Pancreas (tissue), 10 donors: ENCODE measurements around the gene CCDC85B. TPM values are rescaled to one million over a fixed set of nuclear protein-coding genes. Genes with fewer than 3 reads are reported as not detected.

Experiments used
- ATAC-seq, 4 donors: fragments of 200-7000 bp; cut with Tn5 transposase; one replicate each; pipeline versions ENCODE4 v1.8.0 to v1.9.1; 2020; ENCODE audit warnings: mild to moderate bottlenecking in 4 of 4, moderate library complexity in 4 of 4
- DNase-seq, 6 donors: peaks; one replicate each; pipeline ENCODE4 v3.0.0-alpha.2; 2020
- FAIRE-seq: peaks from 2 replicates; lab custom pipeline; 2012; peaks lifted over from hg19 to GRCh38; lab: Jason Lieb, UNC
- H3K27ac ChIP-seq, 4 donors: fragments of 200-600 bp; sonication (generic); 1 replicate in 3 of 4; 2 replicates in 1 of 4; pipeline versions ENCODE4 v1.5.0 to v1.8.0; 2020
- H3K27me3 ChIP-seq, 4 donors: fragments of 200-600 bp; one replicate each; pipeline ENCODE4 v1.8.0; 2021
- H3K36me3 ChIP-seq, 3 donors: fragments of 200-600 bp; sonication (generic) in 1 of 3; one replicate each; pipeline versions ENCODE4 v1.5.0 to v1.8.0; 2020 to 2021
- H3K4me1 ChIP-seq, 3 donors: fragments of 200-600 bp; one replicate each; pipeline ENCODE4 v1.8.0; 2021
- H3K4me3 ChIP-seq, 4 donors: fragments of 200-600 bp; sonication (generic) in 2 of 4; one replicate each; pipeline versions ENCODE4 v1.5.0 to v1.8.0; 2020 to 2021
- H3K9me3 ChIP-seq, 4 donors: fragments of 200-600 bp; one replicate each; pipeline ENCODE4 v1.8.0; 2021
- WGBS, 2 donors: extraction: QIAGEN DNeasy Blood & Tissue Kit; methylation state at CpG; one replicate each; pipeline ENCODE4 v1.1.7; 2013; 5-methylcytosine and 5-hydroxymethylcytosine counted together
- intact Hi-C, 3 donors: fragments of 100-400 bp; cut with DNase I; formaldehyde crosslinking; loops; one replicate each; pipeline versions ENCODE4 v1.11.1 to v1.14.2; 2022
- polyA plus RNA-seq, 2 donors: library from polyadenylated mRNA; stranded (reverse); fragments of 200-250 nt; gene quantifications; one replicate each; pipeline ENCODE4 v1.2.3, GENCODE V29; 2013
- total RNA-seq, 6 donors: library from RNA; stranded (reverse); fragmentation: NEBNext Ultra II Directional in 4 of 6; extraction: Animal tissue kit (Norgen Biotek cat#: 25700) in 4 of 6; gene quantifications; one replicate each; pipeline versions ENCODE4 v1.2.1 to v1.2.4, GENCODE V29; 2021 to 2023
- TF ChIP-seq, protein P1 (sequence below), 4 donors: fragments of 200-600 bp; sonication (generic) in 3 of 4; IDR thresholded peaks; one replicate each; pipeline versions ENCODE4 v1.5.0 to v1.8.0; 2021; ENCODE audit warnings: antibody characterized with exemption in 4 of 4
- donor health status: healthy with polysubstance abuse.
- donor health status: DM: no; HTN: no; CAD: no; lungs with moderate emphysema.
- donor health status: DM: no; HTN: no; CAD: no.
- donor health status: control.
- donor health status: control.
- donor health status: Bipolar disorder and iron deficiency.
- donor health status: DM: yes; HTN: yes; CAD: no.
- donor health status: DM: no; HTN: no; CAD: no.
- donor health status: DM: no; HTN: no; CAD: no.
- donor health status: DM: yes; HTN: yes; CAD: no.

The CCDC85B gene
- total and polyA plus RNA-seq, 8 donors, result 7.7 to 22.4 (median 11.3) TPM

GRCh38 chr11:65911682-65912568 is 21.5 kb downstream of the CCDC85B start:
- FAIRE-seq (no peak), ATAC-seq (peak in 3 of 4 donors; percentile 7 to 44 (median 37)), DNase-seq (no peak)
- no peaks in the 10 kb centered on the region for H3K36me3 ChIP-seq
- 17% methylated on average over 14 of the region's 14 CpGs for WGBS, 2 donors
- H3K27ac ChIP-seq, result no peak overlapping the region
- no peaks in the 10 kb centered on the region for H3K27me3 ChIP-seq
- no peaks in the 10 kb centered on the region for H3K9me3 ChIP-seq
- H3K4me1 ChIP-seq, result peaks cover 0 to 8% (median 0%) of the 10 kb centered on the region in 3 donors
- intact Hi-C loops, result no loop called here
- TF ChIP-seq, protein P1, sequence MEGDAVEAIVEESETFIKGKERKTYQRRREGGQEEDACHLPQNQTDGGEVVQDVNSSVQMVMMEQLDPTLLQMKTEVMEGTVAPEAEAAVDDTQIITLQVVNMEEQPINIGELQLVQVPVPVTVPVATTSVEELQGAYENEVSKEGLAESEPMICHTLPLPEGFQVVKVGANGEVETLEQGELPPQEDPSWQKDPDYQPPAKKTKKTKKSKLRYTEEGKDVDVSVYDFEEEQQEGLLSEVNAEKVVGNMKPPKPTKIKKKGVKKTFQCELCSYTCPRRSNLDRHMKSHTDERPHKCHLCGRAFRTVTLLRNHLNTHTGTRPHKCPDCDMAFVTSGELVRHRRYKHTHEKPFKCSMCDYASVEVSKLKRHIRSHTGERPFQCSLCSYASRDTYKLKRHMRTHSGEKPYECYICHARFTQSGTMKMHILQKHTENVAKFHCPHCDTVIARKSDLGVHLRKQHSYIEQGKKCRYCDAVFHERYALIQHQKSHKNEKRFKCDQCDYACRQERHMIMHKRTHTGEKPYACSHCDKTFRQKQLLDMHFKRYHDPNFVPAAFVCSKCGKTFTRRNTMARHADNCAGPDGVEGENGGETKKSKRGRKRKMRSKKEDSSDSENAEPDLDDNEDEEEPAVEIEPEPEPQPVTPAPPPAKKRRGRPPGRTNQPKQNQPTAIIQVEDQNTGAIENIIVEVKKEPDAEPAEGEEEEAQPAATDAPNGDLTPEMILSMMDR (IDR thresholded peaks at IDR 0.05), result no peak
- H3K4me3 ChIP-seq, result no peak overlapping the region

DNA sequence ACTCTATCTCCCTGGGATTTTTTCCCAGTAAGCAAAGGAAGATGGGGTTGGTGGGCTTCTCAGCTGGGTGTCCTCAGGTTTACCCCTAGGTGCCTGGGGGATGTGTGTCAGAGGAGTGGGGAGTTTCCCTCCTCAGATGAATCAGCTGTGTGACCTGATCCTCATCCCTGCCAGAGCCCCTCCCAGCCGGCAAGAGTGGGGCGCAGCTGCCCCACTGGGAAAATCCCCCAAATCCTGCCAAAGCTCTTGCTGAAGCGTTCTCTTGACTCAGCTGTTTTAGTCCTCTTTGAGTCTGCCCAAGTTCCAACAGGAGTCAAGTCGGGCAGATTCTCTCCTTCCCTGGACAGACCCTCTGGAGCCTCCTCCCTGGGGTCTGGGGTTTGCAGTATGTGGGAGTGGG is 22.4 kb downstream of the CCDC85B start:
- ATAC-seq, result no peak
- no peak for FAIRE-seq
- peaks cover 0 to 16% (median 5%) of the 10 kb centered on the region in 3 donors for H3K4me1 ChIP-seq
- intact Hi-C loops, result no loop called here
- DNase-seq, result no peak
- no peaks in the 10 kb centered on the region for H3K9me3 ChIP-seq
- H3K27me3 ChIP-seq, result no peaks in the 10 kb centered on the region
- TF ChIP-seq, protein P1 (IDR thresholded peaks at IDR 0.05), result no peak
- 52 to 58% methylated on average over 4 of the region's 4 CpGs for WGBS, 2 donors
- H3K27ac ChIP-seq, result no peak overlapping the region
- no peaks in the 10 kb centered on the region for H3K36me3 ChIP-seq
- H3K4me3 ChIP-seq, result no peak overlapping the region

- Histone ChIP-seq H3K27me3 (no peaks in the 10 kb centered on the region), H3K36me3 (no peaks in the 10 kb centered on the region), H3K4me1 (peaks cover 0 to 21% (median 6%) of the 10 kb centered on the region in 3 donors), H3K27ac (peak overlapping the region in 1 of 4 donors; percentile 37), H3K9me3 (no peaks in the 10 kb centered on the region), H3K4me3 (no peak overlapping the region)
- intact Hi-C loops, result no loop called here
- DNase-seq (no peak), FAIRE-seq (no peak), ATAC-seq (no peak)
- WGBS, 2 donors, result 60 to 82% methylated on average over 10 of the region's 10 CpGs
- TF ChIP-seq, protein P1 (IDR thresholded peaks at IDR 0.05), result no peak
Measured at GRCh38 chr11:65915101-65915820, 24.8 kb downstream of the CCDC85B start.

DNA sequence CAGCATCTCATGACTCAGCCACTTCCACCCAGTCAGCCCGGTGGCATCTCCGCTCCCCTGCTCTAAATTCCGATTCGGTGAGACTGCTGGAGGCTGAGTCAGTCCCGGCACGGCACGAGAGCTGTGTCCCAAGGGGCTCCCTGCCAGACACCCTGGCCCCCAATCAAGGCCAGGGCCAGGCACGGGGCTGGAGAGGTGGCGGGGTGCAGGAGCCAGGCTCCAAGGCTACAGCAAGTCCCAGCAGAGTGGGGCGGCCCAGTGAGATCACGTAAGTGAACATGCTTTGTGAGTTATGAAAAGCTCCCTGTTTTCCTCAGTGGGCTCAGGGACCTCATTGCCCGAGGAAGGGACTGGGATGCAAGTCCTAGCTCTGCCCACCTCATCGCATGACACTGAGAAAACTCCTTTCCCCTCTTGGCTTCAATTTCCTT is 25.4 kb downstream of the CCDC85B start:
- TF ChIP-seq, protein P1 (IDR thresholded peaks at IDR 0.05), result no peak
- intact Hi-C loops, result no loop called here
- peak overlapping the region in 2 of 4 donors; percentile 23 to 37 for H3K27ac ChIP-seq
- DNase-seq (peak in 5 of 6 donors; percentile 46 to 78 (median 61)), ATAC-seq (peak in 2 of 4 donors; percentile 3 to 9), FAIRE-seq (no peak)
- WGBS, 2 donors, result 47 to 57% methylated on average over 13 of the region's 13 CpGs
- peaks cover 0 to 25% (median 12%) of the 10 kb centered on the region in 3 donors for H3K4me1 ChIP-seq
- no peak overlapping the region for H3K4me3 ChIP-seq
- no peaks in the 10 kb centered on the region for H3K9me3 ChIP-seq
- no peaks in the 10 kb centered on the region for H3K36me3 ChIP-seq
- no peaks in the 10 kb centered on the region for H3K27me3 ChIP-seq
